Cardiac muscle cell (in vitro differentiated cells and primary cell): ENCODE measurements around the gene CACNA2D3. TPM values are rescaled to one million over a fixed set of nuclear protein-coding genes. Genes with fewer than 3 reads are reported as not detected.

ENCODE experiments used
- DNase-seq, 2 donors: peaks; one replicate each; pipeline versions ENCODE4 v3.0.0 to v3.0.0-alpha.2; 2010 to 2017; ENCODE audit warnings: low read depth in 1 of 2, low spot score in 1 of 2
- H3K27ac ChIP-seq: fragments of 200-600 bp; sonication (generic); 2 replicates; pipeline ENCODE4 v1.5.1; 2016
- H3K27me3 ChIP-seq: fragments of 200-600 bp; sonication (generic); 2 replicates; pipeline ENCODE4 v1.6.0; 2016; ENCODE audit warnings: control low read depth
- H3K36me3 ChIP-seq: fragments of 200-600 bp; sonication (generic); 2 replicates; pipeline ENCODE4 v1.5.1; 2016; ENCODE audit warnings: control low read depth
- H3K4me1 ChIP-seq: fragments of 200-600 bp; sonication (generic); 2 replicates; pipeline ENCODE4 v1.8.1; 2017; ENCODE audit warnings: low read depth, mild to moderate bottlenecking, mixed run types
- H3K4me3 ChIP-seq: fragments of 200-600 bp; sonication (generic); 2 replicates; pipeline ENCODE4 v1.5.1; 2016; ENCODE audit warnings: mild to moderate bottlenecking
- H3K9me3 ChIP-seq: fragments of 200-600 bp; sonication (generic); 2 replicates; pipeline ENCODE4 v1.5.1; 2017; ENCODE audit warnings: low read depth, mild to moderate bottlenecking, control low read depth
- polyA plus RNA-seq: library from polyadenylated mRNA; unstranded; fragments of >200 nt; fragmentation: Nextera tagmentation; extraction: Ambion mirVana; gene quantifications from 2 replicates; pipeline ENCODE4 v1.2.1, GENCODE V29; 2016
- total RNA-seq: library from RNA; depleted of rRNA; stranded (reverse); fragments of >200 nt; gene quantifications from 2 replicates; pipeline ENCODE4 v1.2.3, GENCODE V29; 2016
- TF ChIP-seq, protein P1 (sequence below): IDR thresholded peaks from 2 replicates; pipeline ENCODE4 v1.5.1; 2012; ENCODE audit warnings: low read depth, mild to moderate bottlenecking, low read length

Gene CACNA2D3
- total and polyA plus RNA-seq, 2 experiments from 2014 or later, result 0.45 to 0.59 TPM

GRCh38 chr3:54874816-54875556, 752.6 kb downstream of the CACNA2D3 start:
- TF ChIP-seq, protein P1, sequence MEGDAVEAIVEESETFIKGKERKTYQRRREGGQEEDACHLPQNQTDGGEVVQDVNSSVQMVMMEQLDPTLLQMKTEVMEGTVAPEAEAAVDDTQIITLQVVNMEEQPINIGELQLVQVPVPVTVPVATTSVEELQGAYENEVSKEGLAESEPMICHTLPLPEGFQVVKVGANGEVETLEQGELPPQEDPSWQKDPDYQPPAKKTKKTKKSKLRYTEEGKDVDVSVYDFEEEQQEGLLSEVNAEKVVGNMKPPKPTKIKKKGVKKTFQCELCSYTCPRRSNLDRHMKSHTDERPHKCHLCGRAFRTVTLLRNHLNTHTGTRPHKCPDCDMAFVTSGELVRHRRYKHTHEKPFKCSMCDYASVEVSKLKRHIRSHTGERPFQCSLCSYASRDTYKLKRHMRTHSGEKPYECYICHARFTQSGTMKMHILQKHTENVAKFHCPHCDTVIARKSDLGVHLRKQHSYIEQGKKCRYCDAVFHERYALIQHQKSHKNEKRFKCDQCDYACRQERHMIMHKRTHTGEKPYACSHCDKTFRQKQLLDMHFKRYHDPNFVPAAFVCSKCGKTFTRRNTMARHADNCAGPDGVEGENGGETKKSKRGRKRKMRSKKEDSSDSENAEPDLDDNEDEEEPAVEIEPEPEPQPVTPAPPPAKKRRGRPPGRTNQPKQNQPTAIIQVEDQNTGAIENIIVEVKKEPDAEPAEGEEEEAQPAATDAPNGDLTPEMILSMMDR, result no peak
- Histone ChIP-seq H3K27ac (no peak overlapping the region), H3K36me3 (no peaks in the 10 kb centered on the region), H3K4me3 (no peak overlapping the region), H3K4me1 (peaks cover 35% of the 10 kb centered on the region), H3K9me3 (no peaks in the 10 kb centered on the region), H3K27me3 (no peaks in the 10 kb centered on the region)
- DNase-seq, result no peak

- TF ChIP-seq, protein P1, result no peak
Observed at GRCh38 chr3:54875596-54876268, 753.4 kb downstream of the CACNA2D3 start.

GRCh38 chr3:54876694-54877093, 754.3 kb downstream of the CACNA2D3 start:
- TF ChIP-seq, protein P1, result no peak
- Histone ChIP-seq H3K27me3 (no peaks in the 10 kb centered on the region), H3K36me3 (no peaks in the 10 kb centered on the region), H3K27ac (peak overlapping the region; percentile 16), H3K4me3 (no peak overlapping the region), H3K9me3 (no peaks in the 10 kb centered on the region), H3K4me1 (peaks cover 35% of the 10 kb centered on the region)
- DNase-seq, result no peak

More at GRCh38 chr3:54875596-54876268, 753.4 kb downstream of the CACNA2D3 start:
- no peaks in the 10 kb centered on the region for H3K9me3 ChIP-seq
- DNase-seq, result no peak
- H3K36me3 ChIP-seq, result no peaks in the 10 kb centered on the region
- H3K27me3 ChIP-seq, result no peaks in the 10 kb centered on the region
- no peak overlapping the region for H3K27ac ChIP-seq
- H3K4me1 ChIP-seq, result peaks cover 35% of the 10 kb centered on the region
- no peak overlapping the region for H3K4me3 ChIP-seq

DNA sequence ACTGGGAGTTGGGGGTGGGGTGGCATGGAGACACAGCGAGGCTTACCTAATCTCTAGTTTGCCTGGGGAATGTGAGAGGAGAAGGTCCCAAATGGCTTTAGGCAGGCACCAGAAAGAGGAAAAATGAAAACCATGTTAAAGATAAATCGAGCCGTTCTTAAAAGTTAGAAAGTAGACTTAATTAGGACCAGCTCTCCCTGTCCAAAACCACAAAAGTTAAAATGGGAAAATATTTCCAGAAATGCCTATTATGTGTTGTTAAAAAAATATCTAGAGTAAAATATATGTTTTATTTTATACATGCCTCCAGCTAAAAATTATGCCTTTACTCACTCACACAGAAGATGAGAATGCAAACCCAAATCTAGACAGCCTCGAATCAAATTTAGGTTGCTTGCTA, 755.4 kb downstream of the CACNA2D3 start:
- Histone ChIP-seq H3K4me3 (no peak overlapping the region), H3K27me3 (no peaks in the 10 kb centered on the region), H3K27ac (no peak overlapping the region), H3K9me3 (no peaks in the 10 kb centered on the region), H3K4me1 (peaks cover 35% of the 10 kb centered on the region), H3K36me3 (no peaks in the 10 kb centered on the region)
- TF ChIP-seq, protein P1, result no peak
- DNase-seq, result no peak

GRCh38 chr3:54878145-54878544, 755.8 kb downstream of the CACNA2D3 start:
- Histone ChIP-seq H3K4me1 (peaks cover 35% of the 10 kb centered on the region), H3K27ac (no peak overlapping the region), H3K4me3 (no peak overlapping the region), H3K36me3 (no peaks in the 10 kb centered on the region), H3K9me3 (no peaks in the 10 kb centered on the region), H3K27me3 (no peaks in the 10 kb centered on the region)
- TF ChIP-seq, protein P1, result no peak
- no peak for DNase-seq
